Chondrocyte (in vitro differentiated cells): Measurements from ENCODE around the gene GNAT1. TPM values are rescaled to one million over a fixed set of nuclear protein-coding genes. Genes with fewer than 3 reads are reported as not detected.
"Not testable (repeated sequence)": the region's sequence is repeated elsewhere in the genome, so short reads cannot be mapped to it uniquely, and the experiment has no call there.

ENCODE experiments used
- DNase-seq: peaks from one replicate; pipeline ENCODE4 v3.0.0; 2021; ENCODE audit warnings: mixed read lengths, low spot score
- H3K27ac Mint-ChIP-seq: one replicate; pipeline ENCODE4 v1.8.0; 2021; ENCODE audit warnings: mild to moderate bottlenecking, moderate library complexity, mixed read lengths; ENCODE audit not compliant: unreplicated experiment
- H3K27me3 Mint-ChIP-seq: 2 replicates; pipeline ENCODE4 v1.8.0; 2021; ENCODE audit warnings: low read depth, mixed read lengths
- H3K36me3 Mint-ChIP-seq: 2 replicates; pipeline ENCODE4 v1.8.0; 2021; ENCODE audit warnings: low read depth, mixed read lengths
- H3K4me1 Mint-ChIP-seq: 2 replicates; pipeline ENCODE4 v1.8.0; 2021; ENCODE audit warnings: low read depth, mild to moderate bottlenecking, mixed read lengths
- H3K4me3 Mint-ChIP-seq: one replicate; pipeline ENCODE4 v1.8.0; 2021; ENCODE audit warnings: mild to moderate bottlenecking, moderate library complexity, mixed read lengths; ENCODE audit not compliant: unreplicated experiment
- H3K9me3 Mint-ChIP-seq: 2 replicates; pipeline ENCODE4 v1.8.0; 2021; ENCODE audit warnings: low read depth, mixed read lengths
- CTCF ChIP-seq: fragments of 200-600 bp; sonication (generic); IDR thresholded peaks from 2 replicates; pipeline ENCODE4 v1.5.0; 2021; ENCODE audit warnings: antibody characterized with exemption, mild to moderate bottlenecking, moderate library complexity
- total RNA-seq: library from RNA; stranded (reverse); gene quantifications from 3 replicates; pipeline ENCODE4 v1.2.1, GENCODE V29; 2021

GNAT1 gene
- total RNA-seq, 1 donor from 2014 or later = not detected

- Mint-ChIP-seq H3K27ac (peak overlapping the region; percentile 84), H3K4me3 (no peak overlapping the region), H3K9me3 (no peaks in the 10 kb centered on the region)
These were observed 49.8 kb downstream of the GNAT1 start for GRCh38 chr3:50241163-50241562.

GRCh38 chr3:50241713-50242380, 50.4 kb downstream of the GNAT1 start:
- no peaks in the 10 kb centered on the region for H3K27me3 Mint-ChIP-seq
- TF ChIP-seq CTCF = no peak
- peaks cover 3% of the 10 kb centered on the region for H3K36me3 Mint-ChIP-seq
- peak overlapping the region; percentile 60 for H3K27ac Mint-ChIP-seq
- H3K4me1 Mint-ChIP-seq = peaks cover 72% of the 10 kb centered on the region
- no peak overlapping the region for H3K4me3 Mint-ChIP-seq
- DNase-seq = no peak
- H3K9me3 Mint-ChIP-seq = no peaks in the 10 kb centered on the region

More at GRCh38 chr3:50241163-50241562, 49.8 kb downstream of the GNAT1 start:
- Mint-ChIP-seq H3K36me3 (peaks cover 5% of the 10 kb centered on the region), H3K4me1 (peaks cover 65% of the 10 kb centered on the region), H3K27me3 (no peaks in the 10 kb centered on the region)
- no peak for TF ChIP-seq CTCF
- DNase-seq = no peak

- no peak for DNase-seq
- Mint-ChIP-seq H3K27me3 (no peaks in the 10 kb centered on the region), H3K4me1 (peaks cover 77% of the 10 kb centered on the region), H3K36me3 (peaks cover 3% of the 10 kb centered on the region), H3K4me3 (no peak overlapping the region), H3K9me3 (no peaks in the 10 kb centered on the region), H3K27ac (peak overlapping the region; percentile 84)
- TF ChIP-seq CTCF = no peak
These were observed 51.0 kb downstream of the GNAT1 start for GRCh38 chr3:50242381-50242770.

GRCh38 chr3:50242851-50243542, 51.6 kb downstream of the GNAT1 start:
- peaks cover 81% of the 10 kb centered on the region for H3K4me1 Mint-ChIP-seq
- H3K27ac Mint-ChIP-seq = peak overlapping the region; percentile 84
- no peaks in the 10 kb centered on the region for H3K27me3 Mint-ChIP-seq
- TF ChIP-seq CTCF = no peak
- peaks cover 3% of the 10 kb centered on the region for H3K36me3 Mint-ChIP-seq
- H3K9me3 Mint-ChIP-seq = no peaks in the 10 kb centered on the region
- no peak for DNase-seq
- H3K4me3 Mint-ChIP-seq = no peak overlapping the region

GRCh38 chr3:50243543-50243895, 52.1 kb downstream of the GNAT1 start:
- Mint-ChIP-seq H3K4me1 (peaks cover 81% of the 10 kb centered on the region), H3K36me3 (peaks cover 3% of the 10 kb centered on the region), H3K9me3 (no peaks in the 10 kb centered on the region), H3K4me3 (no peak overlapping the region), H3K27ac (peak overlapping the region; percentile 84), H3K27me3 (no peaks in the 10 kb centered on the region)
- TF ChIP-seq CTCF = no peak
- DNase-seq = no peak

GRCh38 chr3:50244813-50245212, 53.4 kb downstream of the GNAT1 start:
- H3K27me3 Mint-ChIP-seq, H3K36me3 Mint-ChIP-seq, H3K4me3 Mint-ChIP-seq, H3K9me3 Mint-ChIP-seq, DNase-seq: not testable (repeated sequence)
- peak overlapping the region; percentile 98 for H3K27ac Mint-ChIP-seq
- H3K4me1 Mint-ChIP-seq = peaks cover 80% of the 10 kb centered on the region
